Tongue (tissue), 2 donors: Measurements from ENCODE around the gene ATP2B3. TPM values are rescaled to one million over a fixed set of nuclear protein-coding genes. Genes with fewer than 3 reads are reported as not detected.

Source experiments
- DNase-seq: peaks from one replicate; pipeline ENCODE4 v3.0.0-alpha.2; 2015
- total RNA-seq: library from RNA; depleted of rRNA; stranded (reverse); fragments of >200 nt; gene quantifications from one replicate; pipeline ENCODE4 v1.2.3, GENCODE V29; 2014

The ATP2B3 gene
- total RNA-seq, 1 donor from 2014 or later: 0.41 TPM

- no peak for DNase-seq
These were observed 29.1 kb upstream of the ATP2B3 start for GRCh38 chrX:153488231-153488914.

GRCh38 chrX:153490217-153490930 is 27.1 kb upstream of the ATP2B3 start:
- no peak for DNase-seq

DNA sequence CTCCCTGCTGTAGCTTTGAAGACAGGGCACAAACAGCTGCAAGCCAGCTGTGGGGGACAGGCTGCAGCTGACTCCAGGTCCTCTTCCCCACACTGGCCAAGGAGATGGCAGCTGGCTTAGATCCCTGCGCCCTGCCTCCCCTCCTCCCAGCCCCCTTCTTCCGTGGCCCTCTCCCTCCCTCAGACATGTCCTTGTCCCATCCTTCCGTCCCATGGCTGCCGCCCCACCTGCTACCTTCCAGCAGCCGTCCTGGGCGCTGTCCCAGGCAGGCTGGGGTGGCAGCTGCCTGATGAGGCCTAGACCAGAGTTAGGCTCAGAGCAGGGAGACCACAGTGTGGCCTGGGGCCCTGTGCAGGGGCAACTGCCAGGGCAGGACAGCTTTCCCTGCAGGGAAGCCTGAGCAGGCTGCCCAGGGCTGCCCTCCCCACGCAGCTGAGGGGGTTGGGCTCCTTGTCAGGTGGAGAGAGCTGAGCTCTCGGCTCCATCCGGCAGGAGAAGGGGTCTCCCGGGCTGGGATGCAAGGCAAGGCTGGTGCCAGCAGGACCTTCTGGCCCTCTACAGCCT is 26.0 kb upstream of the ATP2B3 start:
- DNase-seq: peak; percentile 84

DNA sequence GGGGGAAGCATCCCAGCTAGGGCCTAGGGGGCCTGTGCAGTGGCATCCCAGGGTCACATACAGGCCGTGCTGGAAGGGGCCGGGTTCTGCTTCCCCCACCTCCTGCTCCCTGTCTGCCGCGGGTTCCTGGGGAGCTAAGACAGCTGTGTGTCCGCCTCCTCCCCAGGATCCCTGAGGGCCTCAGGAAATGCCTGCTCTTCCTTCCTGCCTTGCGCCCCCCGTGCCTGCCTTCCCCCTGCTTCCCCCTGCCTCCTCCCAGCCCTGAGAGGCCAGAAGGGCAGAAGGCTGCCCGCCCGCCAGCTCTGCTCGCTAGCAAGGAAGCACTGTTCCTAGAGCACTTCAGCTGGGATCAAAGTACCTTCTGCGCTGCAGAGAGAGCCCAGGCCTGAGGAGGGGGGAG is 25.5 kb upstream of the ATP2B3 start:
- DNase-seq: no peak

DNA sequence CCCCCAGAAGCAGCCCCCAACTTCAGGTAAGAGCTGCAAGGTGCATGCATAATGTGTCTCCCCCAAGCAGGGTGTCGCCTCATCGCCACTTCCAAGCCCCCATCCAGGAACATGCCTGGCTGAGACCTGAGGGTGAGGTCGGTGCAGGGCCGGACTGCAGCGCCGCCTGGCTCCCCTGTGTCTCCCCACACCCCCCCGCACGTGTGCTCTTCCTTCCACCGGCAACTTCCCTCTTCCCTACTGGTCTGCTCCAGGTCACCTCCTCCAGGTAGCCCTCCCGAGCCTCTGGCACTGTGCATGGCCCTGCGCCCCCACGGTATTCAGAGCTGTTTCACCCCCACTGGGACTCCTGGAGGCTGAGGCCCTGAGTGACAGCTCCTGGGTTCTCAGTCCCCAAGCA is 24.9 kb upstream of the ATP2B3 start:
- DNase-seq: no peak

DNA sequence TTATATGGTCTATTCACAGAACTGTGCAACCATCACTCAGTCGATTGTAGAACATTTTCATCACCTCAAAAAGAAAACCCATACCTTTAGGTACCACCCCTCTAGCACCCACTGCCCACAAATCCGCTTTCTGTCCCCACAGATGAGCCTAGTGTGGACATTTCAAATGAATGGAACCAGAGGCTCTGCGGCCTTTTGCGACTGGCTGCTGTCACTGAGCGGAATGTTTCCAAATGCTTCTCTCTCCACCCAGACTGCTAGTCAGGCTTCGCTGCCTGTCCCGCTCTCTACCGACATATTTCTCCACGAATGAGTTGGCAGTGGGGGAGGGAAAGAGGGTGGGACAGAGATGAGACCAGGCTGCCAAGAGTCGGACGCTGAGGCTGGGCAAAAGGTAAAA is 24.4 kb upstream of the ATP2B3 start:
- DNase-seq: no peak

GRCh38 chrX:153494061-153494460 is 23.4 kb upstream of the ATP2B3 start:
- no peak for DNase-seq

DNA sequence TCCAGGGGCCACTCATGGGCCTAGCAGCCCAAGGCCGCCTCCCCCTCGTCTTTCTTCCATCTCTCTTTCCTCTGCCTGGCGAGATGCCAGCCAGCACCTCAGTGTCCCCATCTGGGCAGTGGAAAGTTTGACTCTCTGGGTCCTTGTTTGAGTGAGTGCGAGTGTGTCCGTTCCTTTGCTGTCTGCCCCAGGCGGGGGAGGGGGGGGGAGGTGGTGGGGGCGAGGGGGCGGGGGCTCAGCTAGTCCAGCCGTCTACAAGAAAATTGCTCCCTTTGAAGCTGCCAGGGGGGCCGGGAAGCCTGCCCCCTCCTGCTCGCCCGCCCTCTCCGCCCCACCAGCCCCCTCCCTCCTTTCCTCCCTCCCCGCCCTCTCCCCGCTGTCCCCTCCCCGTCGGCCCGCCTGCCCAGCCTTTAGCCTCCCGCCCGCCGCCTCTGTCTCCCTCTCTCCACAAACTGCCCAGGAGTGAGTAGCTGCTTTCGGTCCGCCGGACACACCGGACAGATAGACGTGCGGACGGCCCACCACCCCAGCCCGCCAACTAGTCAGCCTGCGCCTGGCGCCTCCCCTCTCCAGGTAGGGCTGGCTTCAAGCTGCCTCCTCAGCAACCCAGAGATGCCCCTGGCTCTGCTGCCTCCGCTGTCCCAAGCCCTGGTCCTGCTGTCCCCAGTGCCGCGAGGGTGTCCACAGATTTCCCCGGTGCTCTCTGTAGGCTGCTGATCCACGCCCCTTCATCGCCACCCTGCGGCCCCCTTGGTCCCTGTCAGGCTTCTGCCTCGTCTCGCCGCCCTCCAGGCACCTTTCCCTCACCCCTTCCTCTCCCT is 22.7 kb upstream of the ATP2B3 start, which contains the start of gene BGN:
Gene BGN, plus strand, starts transcription at position 440 of the 821 bp plus-strand sequence. CDS start 9,652 bp downstream, outside the sequence.
- DNase-seq: peak; percentile 62

GRCh38 chrX:153495362-153495751 is 22.1 kb upstream of the ATP2B3 start:
- no peak for DNase-seq

- no peak for DNase-seq
These were observed 21.4 kb upstream of the ATP2B3 start for GRCh38 chrX:153495903-153496589.

GRCh38 chrX:153496590-153496959 is 20.9 kb upstream of the ATP2B3 start:
- no peak for DNase-seq

- no peak for DNase-seq
These were observed 19.0 kb upstream of the ATP2B3 start for GRCh38 chrX:153498453-153498852.

- peak; percentile 51 for DNase-seq
These were observed 18.1 kb upstream of the ATP2B3 start for GRCh38 chrX:153499341-153499740.

DNA sequence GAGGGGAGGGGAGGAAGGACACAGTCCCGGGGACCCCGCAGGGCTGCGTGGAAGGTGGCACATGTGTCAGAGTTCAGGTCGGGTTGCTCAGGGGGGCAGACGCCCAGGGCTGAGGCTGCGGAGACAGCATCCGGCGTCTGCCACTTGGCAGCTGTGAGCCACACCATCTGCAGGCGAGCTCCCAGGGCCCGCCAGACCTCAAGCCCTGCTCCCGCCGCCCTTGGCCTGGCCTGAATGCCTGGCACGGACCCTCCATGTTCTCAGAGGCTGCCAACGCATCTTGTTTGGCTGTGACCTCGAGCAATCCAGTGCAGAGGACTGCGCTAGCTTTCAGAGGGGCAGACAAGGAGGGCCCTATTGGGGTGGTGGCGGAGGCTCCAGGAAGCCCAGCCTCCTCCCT is 17.6 kb upstream of the ATP2B3 start:
- DNase-seq: peak; percentile 68

DNA sequence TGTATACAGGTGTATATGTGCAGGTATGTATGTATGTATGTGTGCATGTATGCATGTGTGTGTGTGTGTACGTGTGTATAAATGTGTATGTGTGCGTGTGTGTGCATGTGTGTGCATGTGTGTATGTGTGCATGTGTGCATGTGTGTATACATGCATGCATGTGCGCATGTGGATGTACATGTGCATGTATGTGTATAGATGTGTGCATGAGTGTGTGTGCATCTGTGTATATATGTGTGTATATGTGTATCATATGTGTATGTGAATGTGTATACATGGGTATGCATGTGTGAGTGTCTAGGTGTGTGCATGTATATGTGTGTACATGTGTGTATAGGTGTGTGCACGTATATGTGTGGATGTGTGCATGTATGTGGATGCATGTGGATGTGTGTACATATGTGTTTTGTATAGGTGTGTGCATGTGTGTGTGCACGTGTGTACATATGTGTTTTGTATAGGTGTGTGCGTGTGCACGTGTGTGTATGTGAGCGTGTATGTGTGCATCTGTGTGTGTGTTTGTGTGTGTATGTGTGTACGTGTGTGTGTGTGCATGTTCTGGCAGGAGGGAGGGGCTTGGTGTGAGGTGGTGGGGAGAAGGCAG is 16.7 kb upstream of the ATP2B3 start:
- no peak for DNase-seq

GRCh38 chrX:153501530-153501929 is 15.9 kb upstream of the ATP2B3 start:
- DNase-seq: no peak

GRCh38 chrX:153502131-153502530 is 15.3 kb upstream of the ATP2B3 start:
- DNase-seq: no peak

DNA sequence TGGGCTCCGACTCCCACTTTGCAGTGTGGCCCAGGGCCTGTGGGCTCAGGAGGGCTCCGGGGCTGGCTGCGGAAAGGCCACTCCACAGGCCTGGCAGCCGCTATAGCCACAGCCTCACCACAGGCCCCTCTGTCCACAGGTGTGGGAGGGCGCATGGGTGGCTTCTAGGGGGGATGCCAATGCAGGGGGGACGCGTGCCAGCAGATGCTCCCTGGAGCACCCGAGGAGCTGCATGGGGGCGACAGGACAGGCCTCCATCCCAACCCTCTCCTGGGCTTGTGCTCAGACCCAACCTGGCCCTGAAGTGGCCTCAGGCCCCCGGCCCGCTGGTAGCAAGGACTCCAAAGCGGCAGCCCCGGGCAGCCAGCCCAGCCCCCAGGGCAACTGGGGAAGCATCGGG is 14.6 kb upstream of the ATP2B3 start:
- DNase-seq: no peak

DNA sequence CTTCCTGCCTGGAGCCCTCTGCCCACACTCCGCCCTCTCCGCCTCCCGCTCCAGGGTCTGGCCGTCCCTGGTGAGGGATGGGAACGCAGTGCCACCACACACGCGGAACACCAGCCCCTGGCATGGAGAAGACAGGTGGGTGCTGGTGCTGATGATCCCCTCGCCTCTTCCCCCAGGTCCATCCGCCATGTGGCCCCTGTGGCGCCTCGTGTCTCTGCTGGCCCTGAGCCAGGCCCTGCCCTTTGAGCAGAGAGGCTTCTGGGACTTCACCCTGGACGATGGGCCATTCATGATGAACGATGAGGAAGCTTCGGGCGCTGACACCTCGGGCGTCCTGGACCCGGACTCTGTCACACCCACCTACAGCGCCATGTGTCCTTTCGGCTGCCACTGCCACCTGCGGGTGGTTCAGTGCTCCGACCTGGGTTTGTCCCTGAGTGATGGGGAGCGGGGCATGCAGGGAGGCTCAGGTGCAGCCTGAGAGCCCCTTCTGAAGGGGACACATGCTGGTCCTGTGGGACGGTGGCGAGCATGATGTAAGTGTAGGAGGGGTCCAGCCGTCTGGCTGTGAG is 12.9 kb upstream of the ATP2B3 start:
- DNase-seq: no peak

GRCh38 chrX:153505361-153505760 is 12.1 kb upstream of the ATP2B3 start:
- DNase-seq: no peak

- peak; percentile 89 for DNase-seq
These were observed 9.8 kb upstream of the ATP2B3 start for GRCh38 chrX:153507484-153508178.
